Measurements from ENCODE around the gene C12orf42.
"Not testable (repeated sequence)": the region's sequence is repeated elsewhere in the genome, so short reads cannot be mapped to it uniquely, and the experiment has no call there.

C12orf42 gene

GRCh38 chr12:103424849-103425586 lies 70.8 kb downstream of the C12orf42 start:
- not testable (repeated sequence) for DNase-seq (ENCODE audit: low read depth in 2 of 2)

GRCh38 chr12:103423516-103423910 lies 72.3 kb downstream of the C12orf42 start:
- no peak for DNase-seq (ENCODE audit: low read depth in 2 of 2)

DNA sequence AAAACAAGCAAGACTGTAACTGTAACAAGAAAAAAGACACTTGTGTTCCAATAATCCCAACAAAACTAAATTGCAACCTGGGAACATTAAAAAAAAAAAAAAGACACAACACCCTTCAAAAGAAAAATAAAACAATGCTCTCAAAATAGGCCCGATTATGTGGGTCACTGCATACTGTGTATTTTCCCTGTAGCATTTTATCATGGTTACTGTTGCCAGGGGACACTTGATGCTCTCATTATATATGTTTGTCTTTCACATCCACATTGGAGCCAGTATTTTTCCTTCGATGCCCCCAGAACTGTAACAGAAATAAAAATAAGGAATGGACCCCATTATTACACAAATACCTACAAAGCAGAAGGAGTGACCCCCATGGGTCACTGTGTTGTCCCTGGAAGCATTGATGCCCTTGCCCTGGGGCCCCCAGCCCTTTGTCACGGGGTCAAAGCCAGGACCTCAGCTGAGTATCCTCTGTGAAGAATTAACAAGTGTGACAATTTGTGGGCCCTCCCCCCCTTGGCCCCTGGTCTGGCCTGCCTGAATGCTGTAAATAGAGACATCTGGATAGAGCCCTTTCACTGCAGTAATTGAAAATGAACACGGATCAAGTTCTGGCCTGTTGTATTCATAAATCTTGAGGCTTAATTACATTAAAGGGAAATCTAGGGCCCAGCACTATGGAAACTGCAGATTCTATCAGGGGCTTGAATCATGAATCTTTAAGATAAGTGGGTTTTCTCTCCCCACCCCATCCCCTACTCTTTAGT lies 72.8 kb downstream of the C12orf42 start:
- DNase-seq (ENCODE audit: low read depth in 2 of 2): no peak

DNA sequence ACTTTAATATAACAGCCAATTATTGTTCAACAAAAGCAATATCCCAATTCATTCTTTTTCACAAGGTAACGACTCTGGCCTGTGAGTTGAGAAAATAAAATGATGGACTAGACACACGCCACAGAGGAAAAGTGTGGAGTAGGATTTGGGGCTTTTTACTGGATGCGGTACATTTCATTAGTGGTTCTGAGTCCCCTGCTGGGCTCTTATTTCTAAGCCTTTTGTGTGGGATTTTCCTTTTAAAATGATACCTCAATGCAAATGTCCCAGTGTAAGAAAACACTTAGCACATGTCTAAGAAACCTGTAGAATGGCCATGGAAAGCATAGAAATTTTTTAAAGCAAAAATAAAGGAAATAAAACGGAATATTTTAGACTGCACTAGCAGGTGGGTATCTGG lies 73.4 kb downstream of the C12orf42 start:
- DNase-seq (ENCODE audit: low read depth in 2 of 2): no peak

- no peak for DNase-seq (ENCODE audit: low read depth in 2 of 2)
These were observed 74.4 kb downstream of the C12orf42 start for GRCh38 chr12:103421402-103421801.

DNA sequence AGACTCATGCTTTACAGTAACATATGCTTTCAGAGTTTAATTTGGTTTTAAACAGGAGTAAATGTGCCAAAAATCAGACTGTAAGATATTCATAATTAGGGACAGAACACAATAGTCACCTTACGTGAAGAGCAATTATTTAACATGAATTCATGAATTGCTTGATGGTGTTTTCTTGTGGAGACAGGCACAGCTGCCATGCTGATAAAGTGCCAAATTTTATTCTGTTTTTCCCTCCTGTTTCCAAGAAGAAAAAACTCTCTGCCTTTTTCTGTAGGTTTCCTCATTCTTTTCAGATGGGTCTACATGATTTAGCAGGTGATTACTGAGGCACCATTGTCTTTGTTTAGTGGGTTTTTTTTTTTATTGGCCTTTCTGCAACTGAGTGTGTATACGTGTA lies 80.1 kb downstream of the C12orf42 start:
- no peak for DNase-seq (ENCODE audit: low read depth in 2 of 2)

DNA sequence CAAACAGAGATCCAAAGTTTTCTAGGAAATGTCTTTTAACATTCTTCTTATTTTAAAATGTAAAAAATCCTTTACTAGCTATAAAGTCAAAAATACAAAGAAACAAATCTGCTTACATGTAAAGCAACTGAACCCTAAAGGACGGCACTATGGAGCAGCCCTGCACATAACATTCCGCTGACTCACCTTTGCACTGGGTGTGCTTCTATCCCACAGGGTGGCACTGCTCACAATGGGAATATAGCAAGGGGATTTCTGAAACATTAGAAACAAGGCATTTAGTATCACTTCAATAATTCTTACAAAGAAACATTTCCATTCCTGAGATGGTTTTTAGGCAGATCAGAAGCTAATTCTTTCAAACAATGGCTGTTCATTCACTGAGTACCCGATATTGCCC lies 94.3 kb downstream of the C12orf42 start:
- DNase-seq (ENCODE audit: low read depth in 2 of 2): no peak

DNA sequence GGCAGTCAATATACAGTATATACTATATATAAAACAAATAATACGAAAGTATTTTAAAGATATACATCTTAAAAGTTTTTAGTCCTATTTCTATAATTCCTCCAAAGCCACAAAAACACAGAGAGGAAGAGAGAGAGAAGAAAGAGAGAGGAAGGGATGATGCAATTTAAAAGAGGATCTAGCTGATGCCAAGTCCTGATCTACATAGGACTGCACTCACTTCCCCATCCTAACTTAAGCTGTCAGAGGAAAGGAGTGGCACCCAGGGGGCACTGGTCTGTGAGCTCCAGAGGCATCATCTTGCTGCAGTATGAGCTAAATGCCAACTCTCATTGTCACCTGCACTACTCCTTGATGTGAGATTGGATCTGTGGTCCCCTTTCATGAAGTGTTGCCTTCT lies 95.8 kb downstream of the C12orf42 start:
- DNase-seq (ENCODE audit: low read depth in 2 of 2): no peak

- DNase-seq (ENCODE audit: low read depth in 2 of 2): no peak
These were observed 98.2 kb downstream of the C12orf42 start for GRCh38 chr12:103397536-103397935.

GRCh38 chr12:103392722-103393121 lies 103.0 kb downstream of the C12orf42 start:
- DNase-seq (ENCODE audit: low read depth in 2 of 2): no peak

- DNase-seq (ENCODE audit: low read depth in 2 of 2): no peak
These were observed 104.7 kb downstream of the C12orf42 start for GRCh38 chr12:103391103-103391502.

DNA sequence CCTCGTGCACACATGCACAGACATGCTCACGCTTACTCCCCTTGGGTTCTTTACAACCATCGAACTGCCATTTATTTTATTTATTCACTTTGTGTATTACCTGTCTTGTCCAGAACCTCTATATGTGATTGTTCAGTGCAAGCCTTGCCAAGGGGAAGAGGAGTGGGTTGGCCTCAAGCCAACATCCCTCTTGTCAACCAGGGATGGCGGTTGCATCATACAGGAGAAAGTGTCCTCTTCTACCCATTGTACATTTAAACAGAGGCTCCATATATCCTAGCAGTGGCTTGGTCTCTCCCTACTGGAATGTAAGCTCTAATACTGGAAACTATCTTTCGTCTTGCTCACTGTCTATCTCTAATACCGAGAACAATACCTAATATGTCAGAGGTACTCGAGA lies 108.4 kb downstream of the C12orf42 start:
- DNase-seq (ENCODE audit: low read depth in 2 of 2): no peak

DNA sequence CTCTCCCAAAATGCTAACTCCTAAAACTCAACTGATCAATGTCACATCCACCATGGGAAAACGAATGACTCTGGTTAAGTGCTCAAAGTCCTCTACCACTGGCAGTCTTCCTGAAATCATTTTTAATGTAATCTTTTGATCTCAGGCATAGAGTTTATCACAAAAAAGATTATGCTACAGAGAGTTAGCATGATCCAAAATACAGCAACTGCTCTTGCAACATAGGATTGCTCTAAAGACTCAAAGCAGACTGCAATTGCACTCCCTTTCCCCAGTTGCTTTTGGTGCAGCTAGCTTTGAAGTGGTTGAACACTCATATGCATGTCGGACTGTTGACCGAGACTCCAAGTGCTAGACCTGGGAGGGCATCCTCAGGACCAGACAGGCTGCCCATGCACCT lies 109.3 kb downstream of the C12orf42 start:
- DNase-seq (ENCODE audit: low read depth in 2 of 2): no peak

- no peak for DNase-seq (ENCODE audit: low read depth in 2 of 2)
These were observed 112.9 kb downstream of the C12orf42 start for GRCh38 chr12:103382736-103383346.

DNA sequence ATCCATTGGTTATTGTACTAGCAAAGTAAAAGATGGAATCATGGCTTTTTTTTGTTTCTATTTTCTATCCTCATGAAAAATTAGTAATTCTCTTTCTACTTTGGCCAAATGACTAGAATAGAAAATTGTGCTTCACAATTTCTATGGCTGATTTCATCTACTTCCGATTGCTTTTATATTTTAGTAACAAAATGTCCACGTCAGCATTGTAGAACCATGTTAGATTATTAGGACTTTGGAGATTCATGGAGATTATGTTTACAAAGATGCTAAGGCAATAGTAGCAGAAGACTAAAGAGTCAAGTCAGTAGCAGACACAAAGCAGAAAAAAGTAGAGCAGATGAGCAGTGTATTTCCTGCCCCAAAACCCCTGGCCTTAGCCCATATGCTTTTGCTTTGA lies 113.6 kb downstream of the C12orf42 start:
- DNase-seq (ENCODE audit: low read depth in 2 of 2): no peak

GRCh38 chr12:103379670-103380069 lies 116.1 kb downstream of the C12orf42 start:
- no peak for DNase-seq (ENCODE audit: low read depth in 2 of 2)

DNA sequence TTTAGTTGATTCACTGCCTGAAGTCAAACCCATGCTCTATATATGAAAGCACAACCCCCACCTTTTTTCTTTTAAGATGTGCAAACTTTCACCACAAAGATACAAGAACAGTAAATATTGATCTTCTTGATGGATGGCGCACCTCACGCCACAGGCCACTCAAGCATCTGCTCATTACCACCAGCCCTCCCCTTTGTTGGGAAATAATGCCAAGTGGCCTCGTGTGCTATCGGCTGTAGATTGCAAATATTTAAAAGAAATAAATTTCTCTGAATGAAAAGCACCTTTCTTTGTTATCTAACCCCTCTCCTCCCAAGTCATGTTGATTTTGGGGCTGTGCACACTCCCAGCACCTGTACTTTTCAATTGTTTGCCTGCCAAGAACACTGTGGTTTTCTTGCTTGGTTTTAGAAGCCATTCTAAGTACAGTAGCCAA lies 122.7 kb downstream of the C12orf42 start:
- DNase-seq (ENCODE audit: low read depth in 2 of 2): no peak

- no peak for DNase-seq (ENCODE audit: low read depth in 2 of 2)
These were observed 125.8 kb downstream of the C12orf42 start for GRCh38 chr12:103369929-103370328.

GRCh38 chr12:103368167-103368566 lies 127.6 kb downstream of the C12orf42 start:
- DNase-seq (ENCODE audit: low read depth in 2 of 2): no peak

- no peak for DNase-seq (ENCODE audit: low read depth in 2 of 2)
These were observed 141.4 kb downstream of the C12orf42 start for GRCh38 chr12:103354403-103354802.

DNA sequence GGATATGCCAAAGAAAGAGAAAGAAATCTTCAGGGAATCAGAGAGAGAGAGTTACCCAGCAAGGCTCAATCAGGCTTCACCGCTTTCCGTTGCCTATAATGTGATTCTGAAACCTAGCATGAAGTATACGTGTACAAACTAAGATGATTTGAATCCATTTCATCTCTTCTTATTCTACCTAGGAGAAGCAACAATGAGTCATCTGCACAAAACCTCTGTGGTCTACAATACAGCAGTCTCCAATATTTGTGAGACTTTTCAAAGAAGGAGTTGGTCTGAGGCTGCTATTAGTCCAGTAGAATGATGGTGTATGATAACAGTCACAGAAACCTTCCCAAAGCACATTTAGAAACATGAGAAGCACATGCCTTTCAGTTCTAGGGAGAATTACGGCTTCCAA lies 141.9 kb downstream of the C12orf42 start:
- no peak for DNase-seq (ENCODE audit: low read depth in 2 of 2)

DNA sequence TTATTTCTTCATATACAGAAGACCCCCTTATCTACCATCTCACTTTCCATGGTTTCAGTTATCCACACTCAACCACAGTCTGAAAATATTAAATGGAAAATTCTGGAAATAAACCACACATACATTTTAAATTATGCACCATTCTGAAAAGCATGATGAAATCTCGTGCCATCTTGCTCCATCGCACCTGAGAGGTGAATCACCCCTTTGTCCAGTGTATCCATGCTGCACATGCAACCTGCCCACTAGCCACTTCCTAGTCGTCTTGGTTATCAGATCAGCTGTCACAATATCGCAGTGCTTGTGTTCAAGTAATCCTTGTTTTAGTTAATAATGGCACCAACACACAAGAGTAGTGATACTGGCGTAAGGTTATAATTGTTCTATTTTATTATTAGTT lies 145.7 kb downstream of the C12orf42 start:
- no peak for DNase-seq (ENCODE audit: low read depth in 2 of 2)

DNA sequence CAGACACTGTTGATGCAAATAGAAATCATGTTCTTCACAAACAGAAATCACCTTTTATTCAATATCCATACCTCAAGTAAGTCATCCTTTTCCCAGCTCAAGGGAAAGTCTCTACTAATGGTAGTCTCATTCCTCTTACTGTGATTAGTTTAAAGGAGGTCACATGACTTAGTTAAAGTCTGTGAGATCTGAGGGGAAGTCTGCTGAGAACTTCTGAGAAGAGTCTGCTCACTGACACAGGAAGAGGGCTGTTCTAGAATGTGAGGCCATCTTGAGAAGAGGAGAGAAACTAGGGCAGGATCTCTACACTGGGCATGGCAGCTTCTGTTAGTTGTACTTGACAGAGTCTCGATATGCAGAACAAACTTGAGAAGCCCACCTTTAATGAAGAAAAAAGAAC lies 146.8 kb downstream of the C12orf42 start:
- no peak for DNase-seq (ENCODE audit: low read depth in 2 of 2)

Measured in stimulated activated CD4-positive, alpha-beta T cell treated with anti-CD3 and anti-CD28 coated beads, Interleukin-4, amount 100 ng/mL, for 48 hours (primary cell).